HG03439 (cell line): Measurements from ENCODE around the gene GPA33.

Source experiments
- ATAC-seq: cut with Tn5 transposase; IDR thresholded peaks from one replicate; pipeline ENCODE4 v1.9.1; 2021; ENCODE audit warnings: mild to moderate bottlenecking, moderate library complexity; ENCODE audit not compliant: unreplicated experiment

Gene GPA33

GRCh38 chr1:167088746-167089417 is 1.3 kb downstream of the GPA33 start:
- no peak for ATAC-seq

GRCh38 chr1:167086768-167087167 is 3.4 kb downstream of the GPA33 start:
- no peak for ATAC-seq

GRCh38 chr1:167086033-167086432 is 4.1 kb downstream of the GPA33 start:
- ATAC-seq: no peak

GRCh38 chr1:167084757-167085156 is 5.4 kb downstream of the GPA33 start:
- ATAC-seq: no peak

GRCh38 chr1:167083871-167084270 is 6.3 kb downstream of the GPA33 start:
- ATAC-seq: no peak

- ATAC-seq: no peak
Observed at GRCh38 chr1:167083066-167083665, 7.0 kb downstream of the GPA33 start.

- ATAC-seq: no peak
Observed at GRCh38 chr1:167082511-167083027, 7.6 kb downstream of the GPA33 start.

- ATAC-seq: no peak
Observed at GRCh38 chr1:167081594-167082156, 8.5 kb downstream of the GPA33 start.

- ATAC-seq: no peak
Observed at GRCh38 chr1:167077868-167078210, 12.3 kb downstream of the GPA33 start.

GRCh38 chr1:167077128-167077867 is 12.9 kb downstream of the GPA33 start:
- ATAC-seq: no peak

- no peak for ATAC-seq
Observed at GRCh38 chr1:167076136-167076710, 14.0 kb downstream of the GPA33 start.

- no peak for ATAC-seq
Observed at GRCh38 chr1:167071286-167071685, 18.9 kb downstream of the GPA33 start.

- no peak for ATAC-seq
Observed at GRCh38 chr1:167068761-167069160, 21.4 kb downstream of the GPA33 start.

GRCh38 chr1:167067904-167068303 is 22.3 kb downstream of the GPA33 start:
- ATAC-seq: no peak

- ATAC-seq: peak; percentile 79
Observed at GRCh38 chr1:167066333-167067122, 23.6 kb downstream of the GPA33 start.

- no peak for ATAC-seq
Observed at GRCh38 chr1:167065471-167065870, 24.7 kb downstream of the GPA33 start.

GRCh38 chr1:167064621-167065020 is 25.6 kb downstream of the GPA33 start:
- ATAC-seq: no peak

- ATAC-seq: no peak
Observed at GRCh38 chr1:167061073-167061464, 29.1 kb downstream of the GPA33 start.

GRCh38 chr1:167060141-167061072 is 29.8 kb downstream of the GPA33 start:
- ATAC-seq: no peak

GRCh38 chr1:167059809-167060107 is 30.4 kb downstream of the GPA33 start:
- ATAC-seq: no peak
